Fibroblast of gingiva (primary cell): ENCODE measurements around the gene OTOP1.
A peak's percentile ranks its signal among the peaks of the same experiment; 100 is the strongest.
"Not testable (repeated sequence)": the region's sequence is repeated elsewhere in the genome, so short reads cannot be mapped to it uniquely, and the experiment has no call there.

Experiments
- DNase-seq: peaks from one replicate; pipeline ENCODE4 v3.0.0-alpha.2; 2011; ENCODE audit warnings: low read depth

Gene OTOP1

GRCh38 chr4:4233610-4234009 is 6.9 kb upstream of the OTOP1 start:
- no peak for DNase-seq

GRCh38 chr4:4228356-4228668 is 1.6 kb upstream of the OTOP1 start:
- DNase-seq, result no peak

GRCh38 chr4:4227510-4228355 is 1.0 kb upstream of the OTOP1 start:
- no peak for DNase-seq

GRCh38 chr4:4225915-4226605 is 669 bp downstream of the OTOP1 start:
- DNase-seq, result peak; percentile 4

- no peak for DNase-seq
Observed at GRCh38 chr4:4217113-4217512, 9.6 kb downstream of the OTOP1 start.

GRCh38 chr4:4216648-4217047 is 10.1 kb downstream of the OTOP1 start:
- no peak for DNase-seq

- DNase-seq, result not testable (repeated sequence)
Observed at GRCh38 chr4:4213674-4214073, 13.1 kb downstream of the OTOP1 start.

- DNase-seq, result no peak
Observed at GRCh38 chr4:4206204-4206603, 20.5 kb downstream of the OTOP1 start.

- DNase-seq, result no peak
Observed at GRCh38 chr4:4204401-4204745, 22.4 kb downstream of the OTOP1 start.

- no peak for DNase-seq
Observed at GRCh38 chr4:4203688-4204400, 22.9 kb downstream of the OTOP1 start.

- DNase-seq, result no peak
Observed at GRCh38 chr4:4202510-4202909, 24.2 kb downstream of the OTOP1 start.

- no peak for DNase-seq
Observed at GRCh38 chr4:4200624-4201023, 26.1 kb downstream of the OTOP1 start.

- DNase-seq, result no peak
Observed at GRCh38 chr4:4195354-4195753, 31.4 kb downstream of the OTOP1 start.

GRCh38 chr4:4188557-4188956 is 38.2 kb downstream of the OTOP1 start:
- not testable (repeated sequence) for DNase-seq

- no peak for DNase-seq
Observed at GRCh38 chr4:4185528-4185927, 41.2 kb downstream of the OTOP1 start.

- no peak for DNase-seq
Observed at GRCh38 chr4:4182835-4183568, 43.7 kb downstream of the OTOP1 start.

- no peak for DNase-seq
Observed at GRCh38 chr4:4170596-4171150, 56.1 kb downstream of the OTOP1 start.

- not testable (repeated sequence) for DNase-seq
Observed at GRCh38 chr4:4167981-4168780, 58.5 kb downstream of the OTOP1 start.

- not testable (repeated sequence) for DNase-seq
Observed at GRCh38 chr4:4166986-4167385, 59.7 kb downstream of the OTOP1 start.

- DNase-seq, result not testable (repeated sequence)
Observed at GRCh38 chr4:4165701-4166392, 60.9 kb downstream of the OTOP1 start.
